Stimulated activated CD8-positive, alpha-beta memory T cell treated with anti-CD3 and anti-CD28 coated beads, Interleukin-12 subunit alpha, Interleukin-12 subunit beta, amount 100 ng/mL, for 24 hours (primary cell): ENCODE data around the gene NEK6.

Experiments
- DNase-seq: peaks from one replicate; pipeline ENCODE4 v3.0.0-alpha.2; 2020; ENCODE audit errors: extremely low read depth

Gene NEK6

GRCh38 chr9:124373851-124374250 lies 116.1 kb downstream of the NEK6 start:
- DNase-seq: no peak

- DNase-seq: no peak
These were observed 118.0 kb downstream of the NEK6 start for GRCh38 chr9:124375726-124376125.

- DNase-seq: no peak
These were observed 118.6 kb downstream of the NEK6 start for GRCh38 chr9:124376329-124376728.

- no peak for DNase-seq
These were observed 120.0 kb downstream of the NEK6 start for GRCh38 chr9:124377551-124378406.

GRCh38 chr9:124381170-124381945 lies 123.6 kb downstream of the NEK6 start:
- DNase-seq: no peak

- no peak for DNase-seq
These were observed 126.5 kb downstream of the NEK6 start for GRCh38 chr9:124384210-124384609.

- DNase-seq: no peak
These were observed 127.1 kb downstream of the NEK6 start for GRCh38 chr9:124384846-124385245.

GRCh38 chr9:124385623-124386022 lies 127.9 kb downstream of the NEK6 start:
- DNase-seq: no peak

- no peak for DNase-seq
These were observed 128.5 kb downstream of the NEK6 start for GRCh38 chr9:124386201-124386600.

GRCh38 chr9:124388275-124389048 lies 130.7 kb downstream of the NEK6 start:
- DNase-seq: no peak

- DNase-seq: no peak
These were observed 131.6 kb downstream of the NEK6 start for GRCh38 chr9:124389146-124389939.

- no peak for DNase-seq
These were observed 133.3 kb downstream of the NEK6 start for GRCh38 chr9:124390794-124391658.

- DNase-seq: no peak
These were observed 134.6 kb downstream of the NEK6 start for GRCh38 chr9:124392254-124392870.

GRCh38 chr9:124392871-124393460 lies 135.2 kb downstream of the NEK6 start:
- no peak for DNase-seq

- no peak for DNase-seq
These were observed 136.4 kb downstream of the NEK6 start for GRCh38 chr9:124394167-124394566.

- no peak for DNase-seq
These were observed 136.8 kb downstream of the NEK6 start for GRCh38 chr9:124394596-124394995.

GRCh38 chr9:124395826-124396225 lies 138.1 kb downstream of the NEK6 start:
- no peak for DNase-seq

- no peak for DNase-seq
These were observed 140.6 kb downstream of the NEK6 start for GRCh38 chr9:124398191-124398935.
